ENCODE measurements around the gene ZNF230. TPM values are rescaled to one million over a fixed set of nuclear protein-coding genes. Genes with fewer than 3 reads are reported as not detected.

The ZNF230 gene
- total and polyA plus RNA-seq, 9 of the 15 experiments (the other 6 are each of a cell fraction or from before 2014, with no cell fraction given) = 1.3 to 4.0 (median 2.2) TPM

DNA sequence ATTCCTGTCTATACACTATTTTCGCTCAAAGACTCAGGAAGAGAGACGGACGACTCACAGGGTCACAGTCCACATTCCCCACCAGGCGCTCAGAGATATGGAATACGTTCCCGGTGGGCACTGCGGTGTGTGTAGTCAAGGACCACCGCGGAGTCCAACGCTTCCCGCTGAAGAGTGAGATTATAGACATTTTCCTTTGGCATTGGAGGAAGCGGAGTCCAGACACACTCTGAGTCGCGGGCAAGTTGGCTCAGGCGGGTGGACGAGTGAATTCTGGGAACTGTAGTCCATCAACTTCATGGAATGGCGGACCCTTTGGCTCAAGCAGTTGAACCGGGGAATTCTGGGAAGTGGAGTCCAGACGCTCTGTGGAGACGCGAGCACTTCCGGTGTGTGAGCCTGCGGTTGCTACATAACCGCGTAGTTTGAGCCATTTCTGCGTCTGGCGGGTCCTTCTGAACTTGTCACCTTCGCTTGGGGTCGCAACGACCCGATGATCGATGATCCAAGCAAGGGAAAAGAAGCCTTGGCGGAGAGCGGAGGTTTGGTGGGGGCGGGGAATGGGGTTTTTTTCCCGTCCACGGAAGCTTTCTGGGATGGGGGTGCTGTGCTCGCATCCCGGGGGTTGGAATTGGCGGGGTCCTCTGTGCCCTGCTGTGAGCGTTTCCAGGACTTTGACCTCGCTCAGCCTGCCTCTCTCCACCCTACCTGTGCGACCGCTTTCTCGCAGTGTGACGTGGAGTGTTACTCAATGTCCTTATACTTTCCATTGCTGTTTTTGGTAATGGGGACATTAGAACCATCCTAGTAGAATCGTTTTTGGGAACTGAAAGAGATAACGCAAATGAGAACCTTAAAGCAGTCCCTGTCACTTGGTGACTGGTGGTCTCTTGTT is at the start of gene ZNF230 (continued):
- TF ChIP-seq THRAP3 (IDR thresholded peaks at IDR 0.05; ENCODE audit: borderline replicate concordance) = no peak
- no peak for TF ChIP-seq CREBBP (IDR thresholded peaks at IDR 0.05; ENCODE audit: low read depth, low read length)
- no peak for TF ChIP-seq COPS2 (conservative IDR thresholded peaks at IDR 0.05)
- TF ChIP-seq, protein P1, sequence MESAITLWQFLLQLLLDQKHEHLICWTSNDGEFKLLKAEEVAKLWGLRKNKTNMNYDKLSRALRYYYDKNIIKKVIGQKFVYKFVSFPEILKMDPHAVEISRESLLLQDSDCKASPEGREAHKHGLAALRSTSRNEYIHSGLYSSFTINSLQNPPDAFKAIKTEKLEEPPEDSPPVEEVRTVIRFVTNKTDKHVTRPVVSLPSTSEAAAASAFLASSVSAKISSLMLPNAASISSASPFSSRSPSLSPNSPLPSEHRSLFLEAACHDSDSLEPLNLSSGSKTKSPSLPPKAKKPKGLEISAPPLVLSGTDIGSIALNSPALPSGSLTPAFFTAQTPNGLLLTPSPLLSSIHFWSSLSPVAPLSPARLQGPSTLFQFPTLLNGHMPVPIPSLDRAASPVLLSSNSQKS (CRISPR knock-in tag; IDR thresholded peaks at IDR 0.05) = no peak
- no peak for TF ChIP-seq HDGF (IDR thresholded peaks at IDR 0.05)
- TF ChIP-seq ZBTB7A (IDR thresholded peaks at IDR 0.05; ENCODE audit: borderline replicate concordance, control insufficient read depth, low read depth, low read length) = peak; percentile 20; the same call in 1 of the 2 replicates
- TF ChIP-seq HDAC8 (tag; IDR thresholded peaks at IDR 0.05) = no peak
- TF ChIP-seq SMARCE1 (IDR thresholded peaks at IDR 0.05) = no peak; the same call in 1 of the 2 replicates
- TF ChIP-seq ELF1 (tag; IDR thresholded peaks at IDR 0.05) = peak; percentile 95
- TF ChIP-seq FOXK1 (CRISPR knock-in tag; IDR thresholded peaks at IDR 0.05; ENCODE audit: borderline replicate concordance) = no peak
- no peak for TF ChIP-seq FOXK2 (conservative IDR thresholded peaks at IDR 0.05 in 1 of 2, IDR thresholded peaks at IDR 0.05 in 1 of 2; ENCODE audit: low read depth in 2 of 2)
- TF ChIP-seq DPF2 (IDR thresholded peaks at IDR 0.05) = no peak
- no peak for TF ChIP-seq ZC3H11A (IDR thresholded peaks at IDR 0.05; ENCODE audit: low read depth, low read length)
- TF ChIP-seq SAFB2 (IDR thresholded peaks at IDR 0.05; ENCODE audit: borderline replicate concordance, low read depth, low read length, severe bottlenecking) = no peak
- no peak for TF ChIP-seq PHTF2 (CRISPR knock-in tag; IDR thresholded peaks at IDR 0.05)
- TF ChIP-seq HCFC1 (IDR thresholded peaks at IDR 0.05; ENCODE audit: low read depth, low read length) = peak; percentile 97
- no peak for TF ChIP-seq ZNF589 (CRISPR knock-in tag; IDR thresholded peaks at IDR 0.05; ENCODE audit: low read depth)
- no peak for TF ChIP-seq ZNF282 (CRISPR knock-in tag; IDR thresholded peaks at IDR 0.05)
- TF ChIP-seq CHCHD3 (CRISPR knock-in tag; IDR thresholded peaks at IDR 0.05) = no peak
- TF ChIP-seq, protein P2, sequence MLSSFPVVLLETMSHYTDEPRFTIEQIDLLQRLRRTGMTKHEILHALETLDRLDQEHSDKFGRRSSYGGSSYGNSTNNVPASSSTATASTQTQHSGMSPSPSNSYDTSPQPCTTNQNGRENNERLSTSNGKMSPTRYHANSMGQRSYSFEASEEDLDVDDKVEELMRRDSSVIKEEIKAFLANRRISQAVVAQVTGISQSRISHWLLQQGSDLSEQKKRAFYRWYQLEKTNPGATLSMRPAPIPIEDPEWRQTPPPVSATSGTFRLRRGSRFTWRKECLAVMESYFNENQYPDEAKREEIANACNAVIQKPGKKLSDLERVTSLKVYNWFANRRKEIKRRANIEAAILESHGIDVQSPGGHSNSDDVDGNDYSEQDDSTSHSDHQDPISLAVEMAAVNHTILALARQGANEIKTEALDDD (IDR thresholded peaks at IDR 0.05) = no peak
- TF ChIP-seq HDAC6 (IDR thresholded peaks at IDR 0.05; ENCODE audit: low read depth, low read length) = no peak
- TF ChIP-seq, protein P3, sequence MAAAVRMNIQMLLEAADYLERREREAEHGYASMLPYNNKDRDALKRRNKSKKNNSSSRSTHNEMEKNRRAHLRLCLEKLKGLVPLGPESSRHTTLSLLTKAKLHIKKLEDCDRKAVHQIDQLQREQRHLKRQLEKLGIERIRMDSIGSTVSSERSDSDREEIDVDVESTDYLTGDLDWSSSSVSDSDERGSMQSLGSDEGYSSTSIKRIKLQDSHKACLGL (CRISPR knock-in tag; IDR thresholded peaks at IDR 0.05; ENCODE audit: borderline replicate concordance, poor library complexity, severe bottlenecking) = no peak
- peak; percentile 45; the same call in 1 of the 2 replicates for TF ChIP-seq DMBX1 (CRISPR knock-in tag; IDR thresholded peaks at IDR 0.05; ENCODE audit: borderline replicate concordance)
- TF ChIP-seq, protein P4, sequence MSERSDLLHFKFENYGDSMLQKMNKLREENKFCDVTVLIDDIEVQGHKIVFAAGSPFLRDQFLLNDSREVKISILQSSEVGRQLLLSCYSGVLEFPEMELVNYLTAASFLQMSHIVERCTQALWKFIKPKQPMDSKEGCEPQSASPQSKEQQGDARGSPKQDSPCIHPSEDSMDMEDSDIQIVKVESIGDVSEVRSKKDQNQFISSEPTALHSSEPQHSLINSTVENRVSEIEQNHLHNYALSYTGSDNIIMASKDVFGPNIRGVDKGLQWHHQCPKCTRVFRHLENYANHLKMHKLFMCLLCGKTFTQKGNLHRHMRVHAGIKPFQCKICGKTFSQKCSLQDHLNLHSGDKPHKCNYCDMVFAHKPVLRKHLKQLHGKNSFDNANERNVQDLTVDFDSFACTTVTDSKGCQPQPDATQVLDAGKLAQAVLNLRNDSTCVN (CRISPR knock-in tag; IDR thresholded peaks at IDR 0.05) = no peak

Data from K562 (cell line).